NOMO-1 treated with DMSO at 0.1 percent for 48 hours (cell line): ENCODE measurements around the gene CTDP1.
"Not testable (repeated sequence)": the region's sequence is repeated elsewhere in the genome, so short reads cannot be mapped to it uniquely, and the experiment has no call there.

ENCODE experiments used
- DNase-seq: peaks from one replicate; lab custom pipeline; 2025; ENCODE audit not compliant: unreplicated experiment; lab: John Stamatoyannopoulos, UW

Gene CTDP1

DNA sequence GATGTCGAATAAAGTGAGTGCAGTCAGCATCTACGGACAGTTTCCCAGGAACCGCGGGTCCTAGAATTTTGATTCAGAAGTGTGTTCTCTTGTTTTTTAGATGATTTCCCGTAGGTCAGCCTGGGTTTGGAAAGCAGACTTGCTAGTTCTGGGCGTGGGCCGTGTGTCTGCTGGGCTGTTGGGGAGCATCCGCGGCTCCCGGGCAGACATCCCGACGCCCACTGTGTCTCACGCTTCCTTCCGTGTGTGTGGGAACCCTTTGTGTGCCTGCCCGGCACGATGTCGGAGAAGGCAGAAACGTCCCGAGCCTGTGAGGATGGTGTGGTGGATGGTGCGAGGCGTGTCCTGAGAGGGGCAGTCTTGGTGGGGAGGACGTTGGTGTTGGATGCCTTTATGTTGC lies 18.4 kb downstream of the CTDP1 start:
- no peak for DNase-seq

DNA sequence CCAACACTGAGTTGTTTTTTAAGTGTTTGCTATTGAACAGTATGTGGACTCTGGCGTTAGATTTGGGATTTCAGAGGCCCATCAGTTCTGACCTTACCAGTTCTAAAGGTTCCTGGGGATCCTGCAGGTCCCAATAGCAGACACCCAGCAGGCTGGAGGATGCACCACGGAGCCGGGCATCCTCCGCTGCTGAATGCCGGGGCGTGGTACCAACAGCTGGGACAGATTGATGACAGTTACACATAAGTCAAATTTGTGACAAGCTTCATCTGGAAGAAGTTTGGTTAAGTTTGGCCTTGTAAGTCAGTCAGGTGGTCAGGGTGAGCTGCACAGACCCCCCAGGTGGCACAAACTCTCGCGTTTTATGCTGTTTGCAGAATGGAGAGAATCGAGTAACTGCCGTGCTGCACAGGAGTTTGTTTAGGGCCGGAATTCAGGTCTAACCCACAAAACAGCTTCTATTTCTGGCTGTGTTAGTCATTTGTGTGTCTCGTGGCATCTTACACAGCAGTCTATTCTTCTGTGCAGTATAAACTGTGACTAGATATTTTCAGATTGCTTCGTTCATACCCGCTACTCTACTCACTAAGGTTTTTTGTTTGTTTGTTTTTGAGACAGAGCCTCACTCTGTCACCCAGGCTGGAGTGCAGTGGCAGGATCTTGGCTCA lies 19.2 kb downstream of the CTDP1 start:
- no peak for DNase-seq

DNA sequence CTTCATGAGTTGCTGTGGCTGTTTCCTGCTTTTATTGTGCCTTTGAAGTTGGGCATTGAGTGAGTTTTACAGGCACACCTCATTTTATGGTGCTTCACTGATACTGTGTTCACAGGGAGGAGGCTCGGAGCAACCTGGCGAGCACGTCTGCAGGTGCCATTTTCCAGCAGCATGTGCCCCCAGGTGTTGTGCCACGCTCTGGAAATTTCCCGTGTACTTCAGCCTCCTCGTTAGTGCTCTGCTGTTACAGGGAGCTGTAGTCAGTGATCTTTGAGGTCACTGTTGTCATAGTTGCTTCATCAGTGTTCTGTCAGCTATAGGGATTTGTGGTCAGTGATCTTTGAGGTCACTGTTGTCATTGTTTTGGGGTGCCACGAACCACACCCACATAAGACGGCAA lies 20.1 kb downstream of the CTDP1 start:
- DNase-seq = no peak

DNA sequence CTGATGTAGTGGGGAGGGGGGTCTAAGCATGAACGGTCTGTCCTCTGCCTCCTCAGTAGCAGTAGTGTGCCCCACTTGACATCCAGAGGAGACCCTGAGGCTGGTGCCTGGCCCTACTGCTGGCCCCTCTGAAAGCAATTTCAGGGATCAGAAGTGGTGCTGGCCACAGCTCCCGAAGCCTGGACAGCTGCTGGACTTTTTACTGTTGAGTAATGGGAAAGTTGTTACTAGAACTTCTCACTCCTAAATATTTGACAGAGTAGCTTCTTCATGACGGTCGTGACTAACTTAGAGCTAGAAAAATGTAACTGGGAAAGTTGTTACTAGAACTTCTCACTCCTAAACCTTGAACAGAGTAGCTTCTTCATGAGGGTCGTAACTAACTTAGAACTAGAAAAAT lies 23.3 kb downstream of the CTDP1 start:
- no peak for DNase-seq

DNA sequence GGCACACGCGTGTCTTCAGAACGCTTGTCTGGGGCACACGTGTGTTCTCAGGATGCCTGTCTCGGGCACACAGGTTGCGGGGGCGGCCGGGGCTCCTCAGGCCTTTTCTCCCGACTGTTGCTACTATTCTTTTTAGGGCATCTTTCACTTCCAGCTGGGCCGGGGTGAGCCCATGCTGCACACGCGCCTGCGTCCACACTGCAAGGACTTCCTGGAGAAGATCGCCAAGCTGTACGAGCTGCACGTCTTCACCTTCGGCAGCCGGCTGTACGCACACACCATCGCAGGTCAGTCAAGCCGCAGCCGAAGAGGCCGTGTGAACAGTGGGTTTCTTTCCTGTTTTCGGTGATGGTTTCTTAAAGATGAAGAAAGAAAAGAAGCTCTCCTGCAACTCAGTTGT lies 25.0 kb downstream of the CTDP1 start:
- no peak for DNase-seq

DNA sequence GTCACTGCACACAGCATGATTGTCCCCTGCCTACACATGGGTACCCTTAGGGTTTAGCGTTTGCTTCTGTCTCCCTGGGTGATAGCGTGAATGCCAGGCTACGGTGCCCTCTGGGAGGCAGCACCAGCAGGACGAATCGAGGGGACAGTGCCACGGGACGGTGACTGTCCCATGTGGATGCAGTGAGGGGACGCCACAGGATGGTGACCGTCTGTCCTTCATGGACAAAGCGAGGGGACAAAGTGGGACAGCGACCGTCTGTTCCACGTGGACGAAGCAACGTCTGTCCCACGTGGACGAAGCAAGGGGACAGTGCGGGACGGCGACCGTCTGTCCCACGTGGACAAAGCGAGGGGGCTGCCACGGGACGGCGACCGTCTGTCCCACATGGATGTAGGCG lies 25.7 kb downstream of the CTDP1 start:
- DNase-seq = no peak

DNA sequence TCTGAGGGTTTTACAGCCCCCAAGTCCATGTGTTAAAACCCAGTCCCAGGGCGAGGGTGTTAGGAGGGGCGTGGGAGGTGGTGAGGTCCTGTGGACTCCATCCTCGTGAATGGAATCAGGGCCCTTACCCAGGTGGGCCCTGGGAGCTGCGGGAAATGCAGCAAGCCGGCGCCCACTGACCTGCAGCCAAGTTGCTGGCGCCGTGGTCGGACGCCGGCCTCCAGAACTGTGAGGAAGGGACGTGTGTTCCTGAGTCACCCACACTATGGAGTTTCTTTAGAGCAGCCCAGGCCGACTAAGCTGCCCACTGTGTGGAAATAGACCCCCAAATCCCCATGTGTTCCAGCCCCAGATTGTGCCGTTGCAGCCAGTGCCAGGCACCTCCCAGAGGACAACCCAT lies 26.4 kb downstream of the CTDP1 start:
- DNase-seq = no peak

DNA sequence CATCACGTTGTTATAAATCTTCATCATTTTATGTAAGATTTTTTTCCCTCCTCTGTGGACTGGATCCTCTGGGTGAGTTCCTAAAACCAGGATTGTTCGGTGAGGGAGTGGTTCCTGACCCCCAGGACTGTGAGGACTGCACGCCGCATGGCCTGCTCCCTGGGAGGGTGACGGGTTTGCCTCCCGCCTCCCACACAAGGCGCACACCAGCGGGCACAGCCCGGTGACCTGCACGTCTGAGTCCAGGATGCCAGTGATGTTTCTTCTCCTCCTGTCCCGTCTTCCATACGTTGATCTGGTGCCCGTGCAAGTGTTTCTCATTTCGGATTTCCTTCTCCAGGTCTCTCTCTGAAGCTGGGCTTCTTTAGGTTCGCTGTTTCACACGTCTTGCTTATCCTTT lies 27.1 kb downstream of the CTDP1 start:
- no peak for DNase-seq

DNA sequence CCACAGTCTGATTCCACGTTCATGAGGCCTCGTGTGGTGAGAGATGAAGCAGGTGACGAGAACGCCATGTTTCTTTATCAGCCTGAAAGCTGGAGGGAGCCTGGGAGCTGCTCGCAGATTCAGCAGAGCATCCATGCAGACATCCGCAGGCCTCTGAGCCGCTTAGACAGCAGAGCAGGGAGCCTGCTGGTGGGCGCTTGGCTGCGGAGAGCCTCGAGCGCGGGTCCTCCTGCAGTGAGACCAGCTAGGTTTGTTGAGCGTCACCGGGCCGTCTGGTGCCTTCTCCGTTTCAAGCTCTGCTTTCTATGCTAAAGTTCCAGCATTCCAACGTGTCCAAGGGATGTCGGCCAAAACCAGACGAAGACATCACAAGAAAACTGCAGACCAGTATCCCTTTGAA lies 27.6 kb downstream of the CTDP1 start:
- no peak for DNase-seq

DNA sequence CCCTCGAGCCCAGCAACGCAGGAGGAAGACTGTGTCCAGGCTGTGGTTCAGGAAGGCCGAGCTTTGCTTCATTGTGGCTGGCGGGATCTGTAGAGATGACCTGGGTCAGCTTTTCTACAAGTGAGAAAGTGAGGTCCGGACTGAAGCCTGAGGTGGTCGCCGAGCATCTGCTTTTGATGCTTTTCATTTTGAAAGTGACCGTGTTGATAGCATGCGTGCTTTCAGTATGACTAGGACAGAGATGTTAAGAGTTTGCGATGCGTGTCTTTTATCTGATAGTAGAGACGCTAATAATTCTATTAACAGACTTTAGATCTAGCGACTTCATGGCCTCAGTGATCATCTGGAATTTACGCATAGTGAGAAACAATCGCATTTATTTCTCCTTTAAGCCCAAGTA lies 28.1 kb downstream of the CTDP1 start:
- DNase-seq = no peak

DNA sequence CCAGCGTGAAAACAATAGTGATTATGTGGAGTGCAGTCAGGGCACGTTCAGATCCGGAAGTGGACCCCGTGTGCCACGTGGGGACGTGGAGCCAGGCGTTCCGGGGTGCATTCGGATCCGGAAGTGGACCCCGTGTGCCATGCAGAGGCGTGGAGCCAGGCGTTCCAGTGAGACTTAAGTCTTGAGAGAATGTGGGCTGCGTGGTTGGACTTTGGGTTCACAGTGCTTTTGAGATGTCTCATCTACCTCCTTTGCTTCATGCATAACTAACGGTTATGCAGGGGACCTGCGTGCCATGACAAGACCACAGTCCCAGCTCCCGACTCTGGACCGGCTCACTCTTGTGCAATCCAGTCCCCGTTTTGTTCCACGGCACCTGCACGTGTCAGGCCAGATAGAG lies 28.8 kb downstream of the CTDP1 start:
- no peak for DNase-seq

DNA sequence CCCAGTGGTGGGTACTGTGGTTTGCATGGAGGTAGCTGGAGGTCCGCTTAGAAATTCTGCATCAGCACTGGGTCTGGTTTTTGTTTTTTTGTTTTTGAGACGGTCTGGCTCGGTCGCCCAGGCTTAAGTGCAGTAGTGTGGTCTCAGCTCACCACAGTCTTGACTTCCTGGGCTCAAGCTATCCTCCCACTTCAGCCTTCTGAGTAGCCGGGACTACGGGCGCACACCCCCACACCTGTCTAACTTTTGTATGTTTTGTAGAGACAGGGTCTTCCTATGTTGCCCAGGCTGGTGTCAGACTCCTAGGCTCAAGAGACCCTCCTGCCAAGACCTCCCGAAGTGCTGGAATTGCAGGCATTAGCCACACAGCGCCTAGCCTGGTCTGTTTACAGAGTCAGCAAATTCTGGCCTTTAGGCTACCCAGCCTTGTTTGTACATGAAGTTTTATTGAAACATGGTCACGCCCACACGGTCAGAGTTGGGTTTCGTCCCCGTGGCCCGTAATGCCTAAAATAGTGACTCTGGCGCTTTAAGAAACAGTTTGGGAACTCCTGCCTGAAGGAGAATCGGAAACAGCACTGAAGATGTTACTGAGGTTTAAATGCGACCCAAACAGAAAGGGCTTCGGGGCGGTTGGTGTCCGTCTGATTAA lies 32.7 kb downstream of the CTDP1 start:
- DNase-seq = no peak

DNA sequence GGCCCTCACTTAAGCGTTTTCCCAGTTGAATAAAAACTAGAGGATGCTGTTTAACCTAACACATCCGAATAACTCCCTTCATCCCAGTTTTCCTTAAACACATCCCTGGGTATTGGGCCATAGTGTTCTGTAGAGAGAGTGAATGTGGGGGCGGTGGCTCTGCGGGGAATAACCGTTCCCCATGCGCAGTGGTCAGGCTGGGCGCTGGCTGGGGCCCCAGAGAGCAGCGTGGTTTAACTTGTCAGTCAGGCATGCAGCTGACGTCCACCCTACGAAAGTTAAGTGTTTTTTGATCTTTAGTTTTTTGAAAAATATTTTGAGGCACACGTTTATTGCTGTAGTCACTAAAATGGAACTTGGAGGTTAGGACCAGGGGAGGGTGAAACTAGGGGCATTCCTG lies 33.7 kb downstream of the CTDP1 start:
- DNase-seq = no peak

DNA sequence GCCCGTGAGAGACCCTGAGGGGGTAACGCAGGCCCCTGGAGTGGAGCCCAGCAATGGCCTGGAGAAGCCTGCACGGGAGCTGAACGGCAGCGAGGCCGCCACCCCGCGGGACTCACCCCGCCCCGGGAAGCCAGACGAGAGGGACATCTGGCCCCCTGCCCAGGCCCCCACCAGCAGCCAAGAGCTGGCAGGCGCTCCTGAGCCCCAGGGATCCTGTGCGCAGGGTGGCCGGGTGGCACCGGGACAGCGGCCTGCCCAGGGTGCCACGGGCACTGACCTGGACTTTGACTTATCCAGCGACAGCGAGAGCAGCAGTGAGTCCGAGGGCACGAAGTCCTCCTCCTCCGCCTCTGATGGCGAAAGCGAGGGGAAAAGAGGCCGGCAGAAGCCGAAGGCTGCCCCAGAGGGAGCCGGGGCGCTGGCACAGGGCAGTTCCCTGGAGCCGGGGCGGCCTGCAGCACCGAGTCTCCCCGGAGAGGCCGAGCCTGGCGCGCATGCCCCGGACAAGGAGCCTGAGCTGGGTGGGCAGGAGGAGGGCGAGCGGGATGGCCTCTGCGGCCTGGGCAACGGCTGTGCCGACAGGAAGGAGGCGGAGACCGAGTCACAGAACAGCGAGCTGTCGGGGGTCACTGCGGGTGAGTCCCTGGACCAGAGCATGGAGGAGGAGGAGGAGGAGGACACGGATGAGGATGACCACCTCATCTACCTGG lies 35.1 kb downstream of the CTDP1 start:
- DNase-seq = no peak

DNA sequence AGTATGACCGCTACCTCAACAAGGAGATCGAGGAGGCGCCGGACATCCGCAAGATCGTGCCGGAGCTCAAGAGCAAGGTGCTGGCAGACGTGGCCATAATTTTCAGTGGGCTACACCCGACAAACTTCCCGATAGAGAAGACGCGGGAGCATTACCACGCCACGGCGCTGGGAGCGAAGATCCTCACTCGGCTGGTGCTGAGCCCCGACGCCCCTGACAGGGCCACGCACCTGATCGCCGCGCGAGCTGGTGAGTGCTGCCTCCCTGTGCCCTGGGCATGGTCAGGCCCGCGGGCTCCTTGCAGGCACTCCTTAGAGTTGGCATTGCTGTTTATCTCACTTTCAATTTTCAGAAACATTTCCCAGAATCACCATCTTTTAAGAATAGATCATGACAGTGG lies 35.7 kb downstream of the CTDP1 start:
- DNase-seq = no peak

DNA sequence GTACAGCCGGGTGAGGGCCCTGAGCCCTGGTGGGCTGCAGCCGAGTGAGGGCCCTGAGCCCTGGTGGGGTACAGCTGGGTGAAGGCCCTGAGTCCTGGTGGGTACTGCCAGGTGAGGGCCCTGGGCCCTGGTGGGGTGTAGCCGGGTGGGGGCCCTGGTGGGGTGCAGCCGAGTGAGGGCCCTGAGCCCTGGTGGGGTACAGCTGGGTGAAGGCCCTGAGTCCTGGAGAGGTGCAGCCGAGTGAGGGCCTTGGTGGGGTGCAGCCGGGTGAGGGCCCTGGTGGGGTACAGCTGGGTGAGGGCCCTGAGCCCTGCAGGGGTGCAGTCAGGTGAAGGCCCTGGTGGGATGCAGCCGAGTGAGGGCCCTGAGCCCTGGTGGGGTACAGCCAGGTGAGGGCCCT lies 37.5 kb downstream of the CTDP1 start:
- DNase-seq = no peak

DNA sequence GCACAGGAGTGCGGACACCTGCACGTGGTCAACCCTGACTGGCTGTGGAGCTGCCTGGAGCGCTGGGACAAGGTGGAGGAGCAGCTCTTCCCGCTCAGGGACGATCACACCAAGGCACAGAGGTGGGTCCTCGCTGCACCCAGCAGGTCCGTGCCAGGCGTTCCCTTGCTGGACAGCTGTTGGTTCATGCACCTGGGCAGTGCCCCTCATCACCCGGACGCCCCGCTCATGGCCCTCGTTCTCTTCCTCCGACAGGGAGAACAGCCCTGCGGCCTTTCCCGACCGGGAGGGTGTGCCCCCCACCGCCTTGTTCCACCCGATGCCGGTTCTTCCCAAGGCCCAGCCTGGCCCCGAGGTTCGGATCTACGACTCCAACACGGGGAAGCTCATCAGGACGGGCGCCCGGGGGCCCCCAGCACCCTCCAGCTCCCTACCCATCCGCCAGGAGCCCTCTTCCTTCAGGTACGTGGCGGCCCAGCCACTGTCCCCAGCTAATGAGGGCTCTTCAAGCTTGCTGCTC lies 38.0 kb downstream of the CTDP1 start:
- DNase-seq = no peak

DNA sequence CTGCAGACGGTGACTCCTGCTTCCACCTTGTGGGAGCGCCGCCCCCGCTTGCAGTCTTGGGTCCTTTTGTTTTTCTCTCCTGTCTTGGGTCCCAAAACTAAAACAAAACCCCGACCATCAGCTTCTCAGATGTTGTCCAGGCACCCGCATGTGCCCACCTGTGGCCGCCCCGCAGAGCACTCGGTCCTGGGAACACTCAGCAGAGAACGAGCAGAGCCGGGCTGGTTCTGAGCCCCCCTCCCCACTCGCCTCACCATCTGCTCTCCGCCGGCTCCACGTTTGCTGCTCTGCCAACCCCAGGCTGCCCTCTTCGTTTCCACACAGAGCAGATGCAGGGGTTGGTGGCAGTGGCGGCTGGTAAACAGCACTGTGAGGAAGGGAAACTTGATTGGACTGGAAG lies 38.5 kb downstream of the CTDP1 start:
- DNase-seq = no peak

DNA sequence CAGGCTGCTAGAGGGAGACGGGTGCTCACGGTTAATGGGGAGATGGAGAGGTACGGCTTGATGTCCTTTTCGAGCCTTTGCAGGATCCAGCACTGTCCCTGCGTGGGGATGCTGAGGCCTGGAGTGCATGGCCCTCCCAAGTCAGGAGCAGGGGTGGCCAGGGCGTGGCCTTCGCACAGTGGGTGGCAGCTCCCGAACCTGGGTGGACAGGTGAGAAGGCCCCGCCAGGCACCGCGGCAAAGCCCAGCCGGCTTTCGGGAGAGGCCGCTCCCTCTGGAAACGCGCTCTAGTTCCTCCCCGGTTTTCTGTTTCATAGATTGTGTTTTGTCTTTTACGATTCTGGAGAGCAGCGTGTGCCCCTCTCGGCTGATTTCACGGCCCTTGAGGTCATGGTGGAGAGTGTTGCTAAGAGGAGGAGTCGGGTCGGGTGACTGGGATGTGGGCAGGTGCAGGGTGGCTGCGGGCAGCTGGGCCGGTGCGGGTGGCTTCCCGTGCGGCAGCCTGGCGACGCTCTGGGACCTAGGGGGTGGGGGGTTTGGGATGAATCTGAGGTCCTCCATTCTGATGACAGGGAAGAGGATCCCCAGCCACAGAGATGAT lies 39.4 kb downstream of the CTDP1 start:
- no peak for DNase-seq

DNA sequence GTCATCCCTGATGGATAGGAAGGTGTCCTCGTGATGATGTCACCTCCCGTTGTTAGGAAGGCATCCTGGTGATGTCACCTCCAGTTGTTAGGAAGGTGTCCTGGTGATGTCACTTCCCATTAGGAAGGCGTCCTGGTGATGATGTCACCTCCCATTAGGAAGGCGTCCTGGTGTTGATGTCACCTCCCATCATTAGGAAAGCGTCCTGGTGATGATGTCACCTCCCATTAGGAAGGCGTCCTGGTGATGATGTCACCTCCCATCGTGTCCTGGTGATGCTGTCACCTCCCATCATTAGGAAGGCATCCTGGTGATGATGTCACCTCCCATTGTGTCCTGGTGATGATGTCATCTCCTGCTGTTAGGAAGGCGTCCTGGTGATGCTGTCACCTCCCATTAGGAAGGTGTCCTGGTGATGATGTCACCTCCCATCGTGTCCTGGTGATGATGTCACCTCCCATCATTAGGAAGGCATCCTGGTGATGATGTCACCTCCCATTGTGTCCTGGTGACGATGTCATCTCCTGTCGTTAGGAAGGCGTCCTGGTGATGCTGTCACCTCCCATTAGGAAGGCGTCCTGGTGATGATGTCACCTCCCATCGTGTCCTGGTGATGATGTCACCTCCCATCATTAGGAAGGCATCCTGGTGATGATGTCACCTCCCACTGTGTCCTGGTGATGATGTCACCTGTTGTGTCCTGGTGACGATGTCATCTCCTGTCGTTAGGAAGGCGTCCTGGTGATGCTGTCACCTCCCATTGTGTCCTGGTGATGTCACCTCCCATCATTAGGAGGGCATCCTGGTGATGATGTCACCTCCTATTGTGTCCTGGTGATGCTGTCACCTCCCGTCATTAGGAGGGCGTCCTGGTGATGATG lies 40.1 kb downstream of the CTDP1 start:
- not testable (repeated sequence) for DNase-seq

DNA sequence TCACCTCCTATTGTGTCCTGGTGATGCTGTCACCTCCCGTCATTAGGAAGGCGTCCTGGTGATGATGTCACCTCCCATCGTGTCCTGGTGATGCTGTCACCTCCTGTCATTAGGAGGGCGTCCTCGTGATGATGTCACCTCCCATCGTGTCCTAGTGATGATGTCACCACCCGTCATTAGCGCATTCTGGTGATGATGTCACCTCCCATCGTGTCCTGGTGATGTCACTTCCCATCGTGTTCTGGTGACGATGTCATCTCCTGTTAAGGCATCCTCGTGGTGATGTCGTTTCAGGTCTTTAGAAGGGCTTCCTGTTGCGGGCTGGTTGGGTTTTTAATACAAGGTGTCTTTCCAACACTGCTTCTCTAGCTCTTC lies 40.7 kb downstream of the CTDP1 start:
- no peak for DNase-seq
